GM10266 (cell line): ENCODE data around the gene PAH.

Experiments
- DNase-seq: peaks from one replicate; pipeline ENCODE4 v3.0.0; 2012; ENCODE audit errors: extremely low spot score
- CTCF ChIP-seq: IDR thresholded peaks from 2 replicates; pipeline ENCODE4 v1.5.1; 2012; ENCODE audit warnings: mild to moderate bottlenecking, low read depth; ENCODE audit not compliant: control insufficient read depth, insufficient read depth; ENCODE audit errors: missing control alignments

The PAH gene

GRCh38 chr12:102912258-102912657 lies 4.8 kb downstream of the PAH start:
- TF ChIP-seq CTCF, result no peak
- DNase-seq, result no peak

- no peak for DNase-seq
Measured at GRCh38 chr12:102911320-102911719, 5.7 kb downstream of the PAH start.

GRCh38 chr12:102910792-102911191 lies 6.3 kb downstream of the PAH start:
- no peak for DNase-seq
- no peak for TF ChIP-seq CTCF

More at GRCh38 chr12:102911320-102911719, 5.7 kb downstream of the PAH start:
- TF ChIP-seq CTCF, result no peak

GRCh38 chr12:102910137-102910536 lies 6.9 kb downstream of the PAH start:
- no peak for DNase-seq
- no peak for TF ChIP-seq CTCF

- DNase-seq, result no peak
- no peak for TF ChIP-seq CTCF
Measured at GRCh38 chr12:102907918-102908317, 9.1 kb downstream of the PAH start.

- no peak for TF ChIP-seq CTCF
- DNase-seq, result no peak
Measured at GRCh38 chr12:102905229-102905628, 11.8 kb downstream of the PAH start.

- TF ChIP-seq CTCF, result no peak
- DNase-seq, result no peak
Measured at GRCh38 chr12:102903337-102904007, 13.6 kb downstream of the PAH start.
